Gastroesophageal sphincter (tissue), 4 donors: Measurements from ENCODE around the gene CA4. TPM values are rescaled to one million over a fixed set of nuclear protein-coding genes. Genes with fewer than 3 reads are reported as not detected.
"Not testable (repeated sequence)": the region's sequence is repeated elsewhere in the genome, so short reads cannot be mapped to it uniquely, and the experiment has no call there.

ENCODE experiments used
- ATAC-seq: fragments of 150-250 bp; one replicate; pipeline ENCODE4 v1.9.1; 2016; ENCODE audit warnings: mild to moderate bottlenecking, moderate library complexity
- H3K27ac ChIP-seq, 4 donors: fragments of 200-600 bp; sonication (generic) in 3 of 4; 1 replicate in 3 of 4; 2 replicates in 1 of 4; pipeline ENCODE4 v1.5.1; 2016 to 2019
- H3K27me3 ChIP-seq: fragments of 200-600 bp; sonication (generic); one replicate; pipeline ENCODE4 v1.5.1; 2019
- H3K36me3 ChIP-seq, 2 donors: fragments of 200-600 bp; sonication (generic); one replicate each; pipeline ENCODE4 v1.5.1; 2019; ENCODE audit warnings: control low read depth in 1 of 2
- H3K4me1 ChIP-seq, 3 donors: fragments of 200-600 bp; sonication (generic); 1 replicate in 2 of 3; 2 replicates in 1 of 3; pipeline ENCODE4 v1.5.1; 2016 to 2019; ENCODE audit warnings: control low read depth in 2 of 3
- H3K4me3 ChIP-seq, 2 donors: fragments of 200-600 bp; sonication (generic); one replicate each; pipeline ENCODE4 v1.5.1; 2019; ENCODE audit warnings: mild to moderate bottlenecking in 1 of 2, moderate library complexity in 1 of 2
- H3K9me3 ChIP-seq, 3 donors: fragments of 200-600 bp; sonication (generic); one replicate each; pipeline ENCODE4 v1.5.1; 2017 to 2019; ENCODE audit warnings: control low read depth in 2 of 3
- CTCF ChIP-seq, 4 experiments: fragments of 200-600 bp in 2 of 4; fragments of 450-650 bp in 2 of 4; sonication (generic) in 1 of 4; IDR thresholded peaks; one replicate each; pipeline ENCODE4 v1.5.1; 2017 to 2019; ENCODE audit warnings: antibody characterized with exemption in 4 of 4, mild to moderate bottlenecking in 2 of 4, moderate library complexity in 2 of 4
- EP300 ChIP-seq: sonication (generic); formaldehyde crosslinking; IDR thresholded peaks from one replicate; pipeline ENCODE4 v1.6.1; 2017; ENCODE audit warnings: antibody characterized with exemption, mild to moderate bottlenecking
- POLR2A ChIP-seq, 2 donors: fragments of 450-650 bp; IDR thresholded peaks; one replicate each; pipeline ENCODE4 v1.6.1; 2017; ENCODE audit warnings: antibody characterized with exemption in 2 of 2, mild to moderate bottlenecking in 2 of 2, moderate library complexity in 1 of 2
- POLR2AphosphoS5 ChIP-seq: sonication (generic); formaldehyde crosslinking; IDR thresholded peaks from one replicate; pipeline ENCODE4 v1.6.1; 2017; ENCODE audit warnings: antibody characterized with exemption
- WGBS, 2 donors: methylation state at CpG; one replicate each; pipeline ENCODE4 v1.1.5; 2018; ENCODE audit warnings: low coverage in 1 of 2; 5-methylcytosine and 5-hydroxymethylcytosine counted together
- total RNA-seq, 4 donors: library from RNA; depleted of rRNA; stranded (reverse); fragments of >200 nt; gene quantifications; one replicate each; pipeline ENCODE4 v1.1.0, GENCODE V29; 2016

CA4 gene
- total RNA-seq, 4 donors from 2014 or later = 1.8 to 5.5 (median 3.3) TPM

GRCh38 chr17:60111661-60112060, 38.1 kb upstream of the CA4 start:
- not testable (repeated sequence) for H3K27ac ChIP-seq, H3K4me1 ChIP-seq, H3K4me3 ChIP-seq, H3K9me3 ChIP-seq, H3K36me3 ChIP-seq, H3K27me3 ChIP-seq
- peak; percentile 25 for ATAC-seq
- TF ChIP-seq CTCF (IDR thresholded peaks at IDR 0.05) = peak in 1 of 4 experiments; percentile 21
- no CpG with 5 or more reads among the region's 5 CpGs for WGBS, 2 donors

- WGBS, 2 donors = no CpG with 5 or more reads among the region's 5 CpGs
These were observed 34.4 kb upstream of the CA4 start for GRCh38 chr17:60115364-60115763.

GRCh38 chr17:60116196-60116595, 33.6 kb upstream of the CA4 start:
- not testable (repeated sequence) for H3K27ac ChIP-seq, H3K9me3 ChIP-seq, H3K4me1 ChIP-seq, H3K4me3 ChIP-seq, H3K27me3 ChIP-seq, ATAC-seq, H3K36me3 ChIP-seq
- no CpG with 5 or more reads among the region's 14 CpGs for WGBS, 2 donors

More at GRCh38 chr17:60115364-60115763, 34.4 kb upstream of the CA4 start:
- not testable (repeated sequence) for H3K36me3 ChIP-seq, H3K4me1 ChIP-seq, H3K27me3 ChIP-seq, H3K27ac ChIP-seq, ATAC-seq, H3K4me3 ChIP-seq, H3K9me3 ChIP-seq

- not testable (repeated sequence) for ATAC-seq
These were observed 30.6 kb upstream of the CA4 start for GRCh38 chr17:60119162-60119561.

GRCh38 chr17:60119807-60120748, 29.7 kb upstream of the CA4 start:
- no CpG with 5 or more reads among the region's 114 CpGs for WGBS, 2 donors
- not testable (repeated sequence) for H3K27ac ChIP-seq, H3K27me3 ChIP-seq, H3K4me3 ChIP-seq, H3K36me3 ChIP-seq, H3K4me1 ChIP-seq, H3K9me3 ChIP-seq
- peak; percentile 38 for ATAC-seq

More at GRCh38 chr17:60119162-60119561, 30.6 kb upstream of the CA4 start:
- H3K36me3 ChIP-seq, H3K9me3 ChIP-seq, H3K4me3 ChIP-seq, H3K27me3 ChIP-seq, H3K4me1 ChIP-seq, H3K27ac ChIP-seq: not testable (repeated sequence)
- WGBS, 2 donors = no CpG with 5 or more reads among the region's 15 CpGs

GRCh38 chr17:60127068-60128064, 22.4 kb upstream of the CA4 start:
- 39 to 55% methylated on average over 4 of the region's 14 CpGs for WGBS, 2 donors
- peaks cover 5% of the 10 kb centered on the region for H3K27me3 ChIP-seq
- no peaks in the 10 kb centered on the region for H3K9me3 ChIP-seq
- TF ChIP-seq POLR2AphosphoS5 (no peak), POLR2A (IDR thresholded peaks at IDR 0.05) (no peak), EP300 (no peak), CTCF (IDR thresholded peaks at IDR 0.05) (no peak)
- no peak for ATAC-seq
- no peak overlapping the region for H3K4me3 ChIP-seq
- H3K4me1 ChIP-seq = no peaks in the 10 kb centered on the region
- H3K27ac ChIP-seq = no peak overlapping the region
- peaks cover 0 to 1% of the 10 kb centered on the region in 2 donors for H3K36me3 ChIP-seq
